Measurements from ENCODE around the gene URB1.
"Not testable (repeated sequence)": the region's sequence is repeated elsewhere in the genome, so short reads cannot be mapped to it uniquely, and the experiment has no call there.

Gene URB1

DNA sequence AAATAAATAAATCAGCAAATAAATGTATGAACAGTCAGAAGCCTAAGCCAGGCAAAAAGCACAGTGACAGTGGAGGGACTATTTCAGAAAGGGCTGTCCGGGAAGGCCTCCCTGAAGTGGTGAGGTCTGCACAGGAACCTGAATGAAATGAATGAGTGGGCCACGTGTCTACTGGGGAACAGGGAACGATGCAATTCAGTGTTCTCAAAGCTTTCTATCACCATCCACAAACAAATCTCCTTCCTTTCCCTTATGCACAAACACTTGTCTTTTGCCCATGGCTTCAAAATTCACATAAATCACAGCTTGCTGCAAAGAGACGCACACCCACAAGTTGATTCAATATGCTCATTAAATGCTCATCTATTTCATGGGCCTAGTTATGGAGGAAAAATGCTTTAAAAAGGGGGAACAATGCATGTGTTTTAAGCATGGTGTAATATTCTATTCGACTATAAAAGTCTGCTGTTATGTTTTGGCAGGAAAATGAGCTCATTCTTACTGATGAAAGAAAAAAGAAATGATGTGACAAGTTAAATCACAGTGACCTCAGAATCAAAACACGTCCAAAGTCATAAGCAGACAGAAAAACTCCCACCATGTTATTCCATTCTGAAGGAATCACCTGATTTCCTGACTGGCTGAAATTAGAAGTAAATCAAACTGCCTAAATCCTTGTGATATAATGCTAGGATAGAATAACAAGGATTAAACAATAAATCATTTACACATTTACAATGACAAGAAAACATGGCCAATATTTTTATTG lies 21.6 kb downstream of the URB1 start:
- no peak for DNase-seq

DNA sequence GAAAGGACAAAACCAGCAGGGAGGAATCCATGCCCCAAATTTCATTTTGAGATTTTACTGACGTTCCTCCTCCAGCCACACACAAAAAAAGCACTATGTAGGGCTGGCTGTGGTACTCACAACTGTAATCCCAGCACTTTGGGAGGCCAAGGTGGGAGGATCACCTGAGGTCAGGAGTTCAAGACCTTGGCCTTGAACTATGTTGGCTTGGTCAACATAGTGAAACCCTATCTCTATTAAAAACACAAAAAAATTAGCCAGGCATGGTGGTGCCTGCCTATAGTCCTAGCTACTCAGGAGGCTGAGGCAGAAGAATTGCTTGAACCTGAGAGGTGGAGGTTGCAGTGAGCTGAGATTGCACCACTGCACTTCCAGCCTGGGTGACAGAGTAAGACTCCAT lies 23.9 kb downstream of the URB1 start:
- DNase-seq = not testable (repeated sequence)

DNA sequence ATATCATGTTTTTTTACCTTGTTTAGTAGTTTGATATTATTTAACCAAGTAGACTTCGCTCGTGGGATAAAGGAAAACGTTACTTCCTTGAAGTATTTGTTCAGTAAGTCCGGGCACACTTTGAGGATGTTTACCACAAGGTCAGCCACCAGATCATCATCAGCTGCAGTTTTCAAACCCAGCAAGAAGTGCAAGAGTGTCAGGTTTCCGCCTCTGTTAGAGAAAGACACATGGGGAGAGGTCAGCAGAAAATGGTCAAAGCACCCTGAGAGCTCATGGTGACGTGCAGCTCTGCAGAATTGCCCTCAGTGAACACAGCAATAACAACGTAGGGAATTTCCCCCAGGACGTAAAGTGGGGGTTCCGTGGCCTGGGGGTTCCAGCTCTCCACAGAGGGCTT lies 24.4 kb downstream of the URB1 start:
- no peak for DNase-seq

DNA sequence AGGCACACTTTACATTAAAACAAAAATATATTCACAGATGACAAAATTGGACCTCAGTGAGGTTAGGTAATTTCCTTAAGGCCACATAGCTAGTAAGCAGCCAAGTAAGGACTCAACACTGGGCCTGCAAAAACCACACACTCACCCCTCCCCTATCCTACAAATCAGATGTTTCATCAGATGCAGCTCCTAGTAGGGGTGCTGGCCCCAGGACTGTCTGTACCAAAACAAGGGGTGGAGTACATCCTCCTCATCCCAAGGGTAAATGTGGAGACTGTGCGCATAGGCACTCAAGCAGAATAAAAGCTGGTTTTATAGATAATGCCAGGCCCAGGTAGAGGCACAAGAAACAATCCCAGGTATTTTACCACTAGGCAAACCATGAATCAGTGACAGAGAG lies 25.7 kb downstream of the URB1 start:
- no peak for DNase-seq

DNA sequence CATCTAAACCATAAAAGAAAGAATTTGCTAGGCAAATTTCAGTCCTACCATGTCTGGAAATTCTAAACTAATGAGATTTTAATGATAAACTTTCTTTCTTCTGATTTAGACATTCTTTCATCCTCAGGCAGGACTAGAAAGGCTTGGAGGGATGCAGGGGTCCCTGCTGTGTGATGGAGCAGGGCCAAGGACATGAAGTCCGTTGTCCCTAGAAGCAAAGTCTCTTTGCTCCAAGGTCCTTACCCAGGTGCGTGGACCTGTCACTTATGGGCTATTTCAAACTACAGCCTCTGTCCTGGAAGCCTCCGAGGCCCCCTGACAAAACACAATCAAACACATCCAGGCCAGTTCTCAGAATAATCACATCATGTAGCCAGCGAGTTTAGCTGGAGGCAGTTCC lies 26.6 kb downstream of the URB1 start:
- DNase-seq = no peak

DNA sequence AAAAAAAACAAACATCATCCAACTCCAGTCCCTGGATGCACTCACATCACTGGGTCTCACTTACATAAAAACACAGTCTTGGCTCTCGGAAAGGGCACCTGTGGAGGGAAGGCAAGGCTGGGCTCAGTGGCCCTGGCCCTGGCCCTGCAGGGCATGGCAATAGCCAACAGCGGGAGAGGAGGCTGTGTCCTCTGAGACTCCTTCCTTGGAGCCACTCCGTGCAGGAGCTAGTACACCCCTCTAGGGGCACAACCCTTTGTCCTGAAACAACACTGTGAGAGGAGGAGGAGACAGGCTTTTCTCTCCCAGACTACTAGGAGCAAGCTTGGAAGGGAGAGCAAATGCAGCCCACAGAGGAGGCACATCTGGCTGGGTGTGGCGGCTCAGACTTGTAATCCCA lies 28.0 kb downstream of the URB1 start:
- no peak for DNase-seq

DNA sequence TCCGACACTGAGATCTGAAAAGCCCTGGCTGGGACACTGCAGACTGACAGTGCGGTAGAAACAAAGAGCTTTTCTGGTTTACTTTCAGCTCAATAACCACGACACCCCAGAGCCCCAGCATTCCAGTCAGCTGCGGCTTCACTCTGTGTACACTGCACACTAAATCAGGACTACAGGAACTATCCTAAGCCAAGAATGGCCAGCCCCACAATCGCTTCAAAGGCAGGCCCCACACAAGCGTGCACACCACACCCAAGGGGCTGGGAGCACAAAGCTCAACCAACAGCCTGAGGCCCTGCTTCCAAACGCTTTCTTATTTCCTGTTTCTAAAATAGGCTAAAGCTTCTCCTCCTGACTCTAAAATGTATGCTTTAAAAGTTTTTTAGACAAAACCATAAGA lies 28.4 kb downstream of the URB1 start:
- no peak for DNase-seq

DNA sequence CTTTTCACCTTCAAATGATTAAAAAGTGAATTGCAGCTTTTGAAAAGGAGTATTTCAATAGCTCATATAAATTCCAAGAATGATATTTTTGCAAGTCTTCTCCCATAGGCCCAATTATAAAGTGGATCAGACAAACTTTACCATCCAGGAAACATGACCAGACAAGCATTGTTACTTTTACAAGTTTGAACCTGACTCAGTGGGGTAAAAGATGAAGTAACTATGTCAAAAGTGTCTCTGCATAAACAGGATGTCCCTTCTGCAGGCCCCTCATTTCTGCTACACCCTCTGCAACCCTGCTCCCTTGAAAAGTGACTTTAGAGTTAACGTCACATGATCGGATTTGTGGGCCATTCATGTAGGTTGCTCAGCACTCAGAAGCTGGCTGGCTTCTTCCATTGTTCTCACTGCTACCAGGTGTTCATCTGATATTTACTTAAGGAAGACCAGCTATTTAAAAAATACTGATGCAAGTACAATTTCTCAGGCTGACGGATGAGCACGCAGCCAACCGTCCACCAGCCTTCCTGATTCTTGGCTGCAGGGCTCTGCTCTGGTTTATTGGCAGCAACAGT lies 32.3 kb downstream of the URB1 start:
- DNase-seq = no peak

DNA sequence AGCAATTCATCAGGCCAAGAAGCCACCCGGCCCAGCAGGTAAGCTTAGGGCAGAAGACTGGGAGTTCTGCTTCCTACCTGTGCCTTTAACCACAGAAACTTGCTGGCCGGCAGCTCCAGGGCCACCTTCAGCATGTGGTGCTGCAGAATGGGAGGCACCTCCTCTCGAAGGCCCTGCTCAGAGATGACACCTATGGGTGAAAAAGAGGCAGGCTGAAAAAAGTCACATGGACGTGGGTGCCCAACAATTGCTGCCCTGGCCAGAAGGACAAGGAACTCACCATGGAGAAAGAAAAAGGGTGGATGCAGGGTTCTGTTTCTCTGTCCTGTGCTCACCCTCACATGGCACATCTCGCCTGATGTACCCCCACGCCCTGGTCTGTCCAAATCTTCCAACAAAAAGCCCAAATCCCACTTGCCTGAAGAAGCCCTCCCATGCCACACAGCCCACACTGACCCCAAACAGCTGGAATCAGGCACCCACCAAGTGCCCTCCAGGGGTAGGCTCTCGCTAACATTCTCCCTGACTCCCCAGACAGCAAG lies 33.0 kb downstream of the URB1 start:
- DNase-seq = no peak

DNA sequence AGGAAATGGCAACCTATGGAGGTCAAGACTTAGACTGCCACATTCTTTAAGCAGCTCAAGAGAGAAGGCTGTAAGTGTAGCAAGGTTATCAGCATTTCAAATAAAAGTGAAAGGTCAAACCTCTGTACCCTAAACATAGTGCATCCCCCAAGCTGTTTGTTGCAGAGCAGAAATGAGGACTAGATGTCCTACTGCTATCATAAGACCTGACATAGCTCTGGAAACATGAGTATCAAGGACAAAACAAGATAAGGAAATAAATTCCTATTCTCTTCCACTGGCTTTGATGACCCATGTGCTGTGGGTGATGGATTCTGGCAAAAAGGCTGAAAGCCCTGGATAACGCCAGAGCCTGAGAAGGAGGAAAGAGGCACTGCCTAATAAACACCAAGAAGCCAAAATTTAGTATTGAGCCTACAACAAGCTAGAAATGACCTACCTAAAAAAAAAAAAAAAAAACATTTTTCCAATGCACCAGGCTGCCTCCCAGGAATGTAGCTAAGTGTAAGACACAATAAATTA lies 35.9 kb downstream of the URB1 start:
- DNase-seq = no peak

DNA sequence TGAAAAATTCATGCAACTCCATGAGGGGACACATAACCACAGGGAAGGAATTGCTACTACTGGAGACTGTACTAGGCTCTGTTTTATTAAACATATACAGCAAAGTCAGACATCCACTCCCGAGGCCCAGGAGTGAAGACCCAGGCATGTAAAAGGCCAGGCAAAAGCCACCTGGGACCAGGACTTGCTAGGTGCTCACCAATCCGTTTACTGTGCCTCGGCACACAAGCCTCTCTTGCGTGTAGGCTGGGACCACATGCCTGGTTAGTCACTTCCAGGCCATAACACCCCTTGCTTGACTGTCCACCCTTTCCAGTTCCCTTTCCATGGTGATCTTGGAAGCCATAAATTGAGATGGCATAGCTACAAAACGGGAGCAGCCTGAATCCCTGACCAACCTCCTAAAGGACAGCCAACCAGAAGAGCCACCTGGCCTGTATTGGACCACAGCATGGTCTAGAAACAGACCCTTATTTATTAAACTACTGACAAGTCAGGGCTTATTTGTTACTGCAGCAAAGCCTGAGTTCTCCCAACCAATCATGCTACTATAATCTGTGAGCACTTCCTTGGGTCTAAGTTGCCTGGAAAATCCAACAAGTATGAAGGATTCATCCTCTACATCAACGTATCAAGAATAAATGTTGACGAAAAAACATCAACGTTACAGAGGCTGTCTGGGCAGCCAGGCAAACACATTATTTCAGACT lies 39.7 kb downstream of the URB1 start:
- no peak for DNase-seq

DNA sequence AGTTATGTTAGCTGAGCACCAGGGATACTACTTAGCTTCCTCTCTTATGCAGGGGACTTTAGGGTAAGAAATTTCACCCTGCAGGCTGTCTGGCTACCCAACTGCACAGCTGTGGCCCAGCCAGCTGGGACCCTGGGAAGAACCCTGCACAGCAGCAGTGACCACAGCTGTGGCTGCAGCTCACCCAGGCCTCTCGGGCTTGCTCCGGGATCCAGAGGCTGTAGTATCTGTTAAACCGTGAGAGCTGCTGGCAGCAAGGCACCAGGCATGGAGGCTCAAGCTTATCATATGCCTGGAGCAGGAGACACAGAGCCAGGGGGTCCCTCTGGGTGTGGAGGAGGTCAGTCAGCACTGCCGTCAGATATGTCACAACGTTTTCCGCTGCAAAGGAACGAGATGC lies 40.3 kb downstream of the URB1 start:
- no peak for DNase-seq

DNA sequence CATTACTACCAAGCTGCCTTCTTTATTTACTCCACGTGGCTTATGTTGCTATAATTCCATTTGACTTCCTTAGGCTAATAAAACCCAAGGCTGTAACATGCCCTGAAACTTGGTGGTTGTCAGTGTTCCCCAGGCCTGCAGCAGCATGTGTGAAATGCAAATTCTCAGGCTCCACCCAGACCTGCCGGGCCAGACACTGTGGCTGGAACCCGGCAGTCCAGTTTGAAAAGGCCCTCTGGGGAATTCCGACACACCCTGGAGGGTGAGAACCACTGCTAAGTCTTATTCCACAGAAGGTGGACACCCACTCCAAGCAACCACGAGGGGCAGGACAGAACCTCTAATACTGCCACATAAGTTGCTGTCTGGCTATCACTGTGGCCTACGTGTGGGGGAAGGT lies 41.4 kb downstream of the URB1 start:
- DNase-seq = no peak

DNA sequence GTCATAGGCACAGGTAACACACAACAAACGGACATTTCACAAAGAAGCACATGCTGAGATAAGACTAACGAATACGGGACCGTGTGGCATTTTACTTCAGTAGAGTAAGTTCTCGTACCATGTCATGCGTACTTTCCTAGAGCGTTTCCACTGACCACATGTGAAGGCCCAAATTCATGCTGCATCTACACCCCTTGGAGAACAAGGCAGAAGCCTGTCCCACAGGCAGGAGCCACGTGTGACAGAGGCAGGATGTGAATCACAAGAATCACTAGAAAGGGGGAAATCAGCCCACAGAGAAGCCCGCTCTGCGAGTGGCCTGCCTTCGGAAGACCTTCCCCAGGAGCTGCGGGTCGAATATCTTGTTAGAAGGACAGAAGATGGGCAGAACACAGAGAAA lies 41.8 kb downstream of the URB1 start:
- DNase-seq = no peak

DNA sequence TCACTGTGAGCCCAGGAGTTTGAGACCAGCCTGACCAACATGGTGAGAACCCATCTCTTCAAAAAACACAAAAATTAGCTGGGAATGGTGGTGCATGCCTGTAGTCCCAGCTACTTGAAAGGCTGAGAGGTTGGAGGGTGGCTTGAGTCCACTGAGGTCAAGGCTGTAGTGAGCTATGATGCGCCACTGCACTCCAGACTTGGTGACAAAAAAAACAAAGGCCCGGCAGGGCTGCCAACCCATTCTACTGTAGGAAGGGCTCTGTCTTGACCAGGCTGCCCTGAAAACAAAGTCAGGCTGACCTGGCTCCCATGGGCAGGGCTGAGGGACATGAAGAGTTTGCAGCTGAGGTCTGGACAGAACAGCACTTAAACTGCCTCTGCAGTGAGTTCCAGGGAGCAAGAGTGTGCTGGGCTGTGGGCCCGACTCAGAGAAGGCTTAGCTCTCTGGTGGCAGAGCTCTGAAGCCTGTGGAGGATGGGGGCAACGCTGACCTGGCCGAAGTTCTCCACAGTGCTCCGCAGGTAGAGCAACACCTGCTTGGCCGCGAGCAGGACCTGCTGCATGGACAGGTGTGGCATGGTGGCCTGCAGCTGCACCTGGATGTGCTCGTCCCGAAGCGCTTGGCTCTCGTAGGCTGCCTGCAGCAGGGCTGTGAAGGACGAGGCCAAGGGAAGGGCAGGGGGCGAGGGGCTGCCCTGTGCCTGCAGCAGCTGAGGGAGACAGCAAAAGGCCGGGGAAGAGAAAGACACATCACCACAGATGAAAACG lies 42.4 kb downstream of the URB1 start:
- DNase-seq = no peak

DNA sequence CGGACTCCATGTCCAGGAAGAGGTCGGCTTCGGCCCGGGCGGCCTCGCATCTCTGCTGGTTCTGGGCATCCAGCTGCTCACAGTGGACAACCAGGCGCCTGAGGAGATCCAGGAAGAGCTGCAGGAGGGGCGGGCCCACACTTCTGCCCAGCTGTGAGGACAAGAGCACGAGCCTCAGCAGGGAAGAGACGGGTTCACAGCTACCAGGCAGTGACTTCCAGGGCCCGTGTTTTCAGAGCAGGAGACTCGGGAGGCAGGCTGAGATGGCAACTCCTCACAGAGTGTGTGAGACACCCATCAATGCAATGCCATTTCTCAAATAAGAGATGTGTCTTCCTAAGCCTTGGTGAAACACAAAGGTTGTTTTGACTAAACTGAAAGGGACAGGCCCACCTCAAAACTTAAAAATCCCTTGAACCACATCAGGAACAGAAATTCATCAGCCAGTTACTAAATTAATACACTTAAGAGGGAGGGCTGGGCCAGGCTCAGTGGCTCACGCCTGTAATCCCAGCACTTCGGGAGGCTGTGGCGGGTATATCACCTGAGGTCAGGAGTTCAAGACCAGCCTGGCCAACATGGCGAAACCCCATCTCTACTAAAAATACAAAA lies 43.4 kb downstream of the URB1 start:
- DNase-seq = no peak

DNA sequence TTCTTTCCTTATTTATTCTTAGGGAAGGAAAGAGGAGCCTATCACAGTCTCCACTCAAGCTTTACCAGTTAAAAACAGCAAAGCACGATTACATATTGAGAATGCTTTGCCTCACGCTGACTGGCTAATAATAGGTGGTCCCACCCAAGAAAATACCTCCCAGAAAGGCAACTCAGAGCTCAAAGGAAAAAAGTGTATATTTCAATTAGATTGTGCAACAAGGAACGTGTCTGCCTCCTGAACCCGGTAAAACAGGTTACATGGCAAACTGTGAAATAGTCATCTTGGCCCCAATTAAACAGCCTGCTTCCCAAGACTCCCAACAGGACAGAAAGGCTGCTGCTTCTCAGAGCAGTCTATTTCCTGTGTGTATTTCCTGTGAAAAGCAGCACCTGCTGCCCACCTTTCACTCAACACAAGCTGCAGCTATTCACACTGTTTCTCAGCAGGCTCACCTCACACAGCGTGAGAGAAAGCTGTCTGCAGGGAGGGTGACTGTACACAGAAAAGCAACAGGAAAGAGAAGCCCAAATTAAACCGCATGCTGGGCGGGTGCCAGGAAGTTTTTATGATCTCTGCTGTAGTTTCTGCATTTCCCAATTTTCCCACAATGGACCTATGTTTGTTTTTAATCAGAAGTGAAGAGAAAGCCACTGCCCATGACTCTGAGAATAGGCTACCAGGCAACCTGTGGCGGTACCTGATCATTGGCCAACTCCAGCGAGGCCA lies 44.0 kb downstream of the URB1 start:
- DNase-seq = no peak

DNA sequence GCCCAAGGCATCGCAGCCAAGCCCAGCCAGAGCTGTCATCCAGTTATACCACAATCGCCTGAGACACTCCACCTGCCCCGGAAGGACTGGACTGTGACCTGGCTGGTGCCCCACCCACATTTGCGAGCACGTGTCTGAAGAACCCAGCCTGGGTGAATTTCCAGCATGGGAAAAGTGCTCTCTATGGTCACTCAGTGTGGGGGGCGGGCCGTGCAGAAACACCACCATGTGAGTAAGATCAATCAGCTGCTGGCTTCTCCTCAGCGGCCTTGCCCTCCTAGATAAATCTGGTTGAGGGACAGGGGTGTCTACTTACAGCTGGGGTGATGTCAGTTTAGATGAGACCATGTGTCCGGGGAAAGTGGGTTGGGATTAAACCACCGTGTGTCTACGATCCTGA lies 44.8 kb downstream of the URB1 start:
- DNase-seq = no peak

DNA sequence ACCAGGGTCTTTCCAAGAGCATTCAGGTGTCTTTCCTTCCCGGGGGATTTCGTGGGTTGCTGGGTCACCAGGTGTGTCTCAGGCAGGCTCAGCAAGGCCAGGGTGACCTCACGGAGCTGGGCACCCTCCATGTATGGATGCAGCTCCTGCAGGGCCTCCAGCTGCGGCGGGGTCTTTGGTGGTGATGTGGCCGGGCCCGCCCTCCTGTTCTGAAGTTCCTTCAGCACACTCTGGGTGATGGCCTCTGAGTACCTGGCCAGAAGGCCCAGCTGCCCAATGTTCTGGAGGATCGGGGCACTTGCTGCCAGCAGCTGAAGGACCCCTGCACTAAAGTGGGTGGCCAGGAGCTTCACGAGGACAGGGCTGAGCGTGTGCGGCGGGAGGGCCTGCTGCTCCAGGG lies 45.5 kb downstream of the URB1 start:
- no peak for DNase-seq

DNA sequence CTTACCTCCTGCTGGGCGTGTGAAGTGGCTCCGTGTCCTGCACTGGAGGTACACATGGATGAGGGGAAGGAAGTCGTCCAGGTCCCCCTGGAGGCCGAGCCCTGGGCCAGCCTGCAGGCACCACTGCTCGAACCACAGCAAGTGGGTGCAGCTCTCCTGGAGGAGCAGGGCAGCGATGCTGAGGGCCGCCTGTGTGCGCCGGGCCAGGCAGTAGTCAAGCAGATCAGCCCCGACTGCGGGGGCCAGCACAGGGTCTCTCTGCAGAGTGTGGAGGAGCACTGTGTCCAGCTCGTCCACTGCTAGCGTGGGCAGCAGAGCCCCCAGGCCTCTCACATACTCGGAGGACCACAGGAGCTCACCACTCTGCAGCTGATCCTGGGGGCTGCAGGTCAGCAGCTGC lies 45.9 kb downstream of the URB1 start:
- DNase-seq = no peak

DNA sequence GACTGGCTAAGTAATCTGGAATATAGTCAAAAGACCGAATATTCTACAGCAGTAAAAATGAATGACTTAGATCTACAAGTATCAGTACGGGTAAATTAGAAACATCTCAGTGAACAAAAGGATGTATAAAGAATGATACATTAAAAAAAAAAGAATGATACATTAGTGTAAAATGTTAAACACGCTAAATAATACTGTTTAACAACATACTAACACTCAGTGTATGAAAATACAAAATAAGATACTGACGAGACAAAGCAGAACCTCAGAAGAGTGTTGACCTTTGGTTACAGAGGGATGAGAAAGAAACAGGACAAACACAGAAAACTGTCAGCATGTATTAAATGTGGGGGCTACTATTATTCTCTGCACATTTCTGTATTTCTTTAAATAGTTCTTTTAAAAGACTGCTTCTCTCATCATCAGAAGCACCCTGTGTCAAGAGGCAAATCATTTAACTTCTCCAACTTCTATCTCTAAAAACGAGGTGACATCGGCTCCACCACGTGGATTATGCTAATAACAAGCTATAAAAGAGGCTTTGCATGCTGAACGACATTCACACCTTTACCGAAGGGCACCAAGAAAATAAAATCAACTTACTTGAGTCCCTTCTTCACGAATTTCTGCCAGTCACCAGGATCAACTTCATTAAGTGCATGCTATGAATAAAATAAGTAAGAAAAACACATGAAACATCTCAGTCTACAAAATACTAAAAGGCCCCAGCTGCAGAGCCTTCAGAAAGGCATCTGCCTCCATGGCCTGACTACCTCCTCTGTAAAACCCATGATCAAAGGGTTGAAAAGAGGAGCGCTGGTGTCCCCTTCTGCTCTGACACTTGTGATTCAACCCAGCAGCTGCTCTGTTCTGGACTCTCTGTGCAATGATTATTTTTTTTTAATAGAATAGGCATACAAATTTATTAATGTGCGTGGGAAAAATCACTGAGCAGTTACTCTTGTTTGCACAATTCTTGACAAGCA lies 51.7 kb downstream of the URB1 start:
- no peak for DNase-seq

All from activated CD4-positive, alpha-beta T cell treated with anti-CD3 and anti-CD28 coated beads, Interleukin-2, amount 50 U/mL, for 4 hours (primary cell).